ENCODE measurements around the gene OSM. TPM values are rescaled to one million over a fixed set of nuclear protein-coding genes. Genes with fewer than 3 reads are reported as not detected.

Gene OSM
- total RNA-seq, 1 experiment from 2014 or later, result not detected

GRCh38 chr22:30243661-30244060 lies 23.0 kb downstream of the OSM start:
- Histone ChIP-seq H2AFZ (ENCODE audit: low read depth, low read length, poor library complexity, severe bottlenecking) (no peak overlapping the region), H3K4me2 (ENCODE audit: low read length) (no peak overlapping the region), H3K36me3 (ENCODE audit: control insufficient read depth in 1 of 2, insufficient read depth in 2 of 2, low read length in 2 of 2) (peaks cover 4 to 36% of the 10 kb centered on the region in 2 experiments; a peak in 3 of 4 replicates), H3K27ac (ENCODE audit: low read depth, low read length) (peak overlapping the region; percentile 85; the same call in 1 of the 2 replicates), H3K9me2 (ENCODE audit: insufficient read depth) (no peaks in the 10 kb centered on the region), H3K27me3 (ENCODE audit: insufficient read depth, low read length) (no peaks in the 10 kb centered on the region), H3K4me3 (replicated peaks in 1 of 2; ENCODE audit: low read depth in 1 of 2, low read length in 2 of 2) (no peak overlapping the region), H3K4me1 (ENCODE audit: control insufficient read depth in 1 of 2, insufficient read depth in 2 of 2, low read length in 2 of 2) (peaks cover 44 to 100% of the 10 kb centered on the region in 2 experiments), H4K20me1 (ENCODE audit: insufficient read depth) (no peaks in the 10 kb centered on the region), H3K9ac (ENCODE audit: low read length) (no peak overlapping the region), H3K9me3 (ENCODE audit: control insufficient read depth in 1 of 2, insufficient read depth in 1 of 2, low read depth in 1 of 2, low read length in 2 of 2) (no peaks in the 10 kb centered on the region), H3K79me2 (ENCODE audit: insufficient read depth, low read length) (peaks cover 54% of the 10 kb centered on the region; the same call in 1 of the 2 replicates)
- intact Hi-C loops (cut with micrococcal nuclease), result no loop called here
- ChIA-PET POLR2A (interaction anchor here (0.9 to 1.2 kb wide), 3 partner anchors 13 to 63 kb away, joined by 3 read pairs; no protein-coding TSS in a partner anchor), CTCF (no interaction called here), RAD21 (ENCODE audit: low non-redundant PET in 1 of 2, low total read pairs in 2 of 2, uncharacterized antibody in 2 of 2, unreplicated experiment in 2 of 2) (interaction anchor here in 1 of 2 experiments (1.4 kb wide), 1 partner anchor 31 kb away, joined by 3 read pairs; no protein-coding TSS in a partner anchor)
- TF ChIP-seq TCF7L2 (IDR thresholded peaks at IDR 0.05; ENCODE audit: borderline replicate concordance, extremely low read depth, insufficient read depth, insufficient read length), result no peak
- no peak for TF ChIP-seq ATF3 (IDR thresholded peaks at IDR 0.05)
- no peak for TF ChIP-seq EZH2 (IDR thresholded peaks at IDR 0.05)
- no peak for TF ChIP-seq POLR2AphosphoS5 (IDR thresholded peaks at IDR 0.05; ENCODE audit: low read depth, low read length)
- TF ChIP-seq CTCF (IDR thresholded peaks at IDR 0.05 in 2 of 3, conservative IDR thresholded peaks at IDR 0.05 in 1 of 3; ENCODE audit: borderline replicate concordance in 1 of 3, insufficient read depth in 1 of 3, low read depth in 2 of 3, low read length in 2 of 3), result no peak
- no peak for TF ChIP-seq SRF (IDR thresholded peaks at IDR 0.05; ENCODE audit: low read depth)
- no peak for TF ChIP-seq SIN3A (IDR thresholded peaks at IDR 0.05; ENCODE audit: low read depth)
- TF ChIP-seq FOSL1 (IDR thresholded peaks at IDR 0.05; ENCODE audit: low read depth), result no peak
- TF ChIP-seq MAX (IDR thresholded peaks at IDR 0.05), result no peak
- no peak for TF ChIP-seq ZBTB33 (IDR thresholded peaks at IDR 0.05; ENCODE audit: extremely low read depth, insufficient replicate concordance, low read length)
- TF ChIP-seq CEBPB (IDR thresholded peaks at IDR 0.05; ENCODE audit: low read depth), result no peak
- no peak for TF ChIP-seq SP1 (IDR thresholded peaks at IDR 0.05; ENCODE audit: low read depth)
- DNase-seq (ENCODE audit: low read depth, low spot score) (no peak), ATAC-seq (no peak)
- no TSS peak for BruUV-seq (replicated peaks)

Data from HCT116 (cell line).